IMR-90 (cell line): ENCODE results near the gene ERMP1. TPM values are rescaled to one million over a fixed set of nuclear protein-coding genes. Genes with fewer than 3 reads are reported as not detected.

Source experiments
- ATAC-seq: fragments of 200-7000 bp; cut with Tn5 transposase; 2 replicates; pipeline ENCODE4 v1.9.1; 2020; ENCODE audit warnings: low read depth, mild to moderate bottlenecking, moderate library complexity
- BruUV-seq: library from RNA; stranded (reverse); fragments of 400-500 nt; replicated peaks from 2 replicates; lab custom pipeline; 2021; lab: Mats Ljungman, UMichigan
- CTCF ChIA-PET: fragments of 300-600 bp; formaldehyde crosslinking; extraction: SDS; loops from one replicate; lab custom pipeline; 2021; ENCODE audit warnings: antibody characterized with exemption; lab: Yijun Ruan, JAX
- POLR2A ChIA-PET: fragments of 300-600 bp; sonication (Branson Sonifier 250); formaldehyde crosslinking; loops from one replicate; lab custom pipeline; 2022; ENCODE audit warnings: antibody characterized with exemption; ENCODE audit not compliant: unreplicated experiment; lab: Charles Lee
- DNase-seq: peaks from one replicate; pipeline ENCODE4 v3.0.0; 2013
- H2AFZ ChIP-seq: replicated peaks from 2 replicates; pipeline ENCODE3; 2013; ENCODE audit warnings: low read length, mild to moderate bottlenecking; ENCODE audit not compliant: poor library complexity
- H2AK5ac ChIP-seq: 2 replicates; pipeline ENCODE4 v1.6.1; 2013; ENCODE audit warnings: low read depth, low read length, inconsistent platforms
- H2AK9ac ChIP-seq: replicated peaks from 2 replicates; pipeline ENCODE3; 2013; ENCODE audit warnings: mild to moderate bottlenecking, low read depth, low read length, moderate library complexity; ENCODE audit not compliant: poor library complexity
- H2BK120ac ChIP-seq: 2 replicates; pipeline ENCODE4 v1.6.1; 2013; ENCODE audit warnings: low read depth, low read length, inconsistent platforms
- H2BK15ac ChIP-seq: 3 replicates; pipeline ENCODE4 v1.6.1; 2013; ENCODE audit warnings: low read depth, low read length, inconsistent platforms
- H2BK20ac ChIP-seq: 2 replicates; pipeline ENCODE4 v1.6.1; 2013; ENCODE audit warnings: low read depth, mild to moderate bottlenecking, inconsistent platforms, low read length, moderate library complexity
- H2BK5ac ChIP-seq: 2 replicates; pipeline ENCODE4 v1.6.1; 2013; ENCODE audit warnings: mild to moderate bottlenecking, low read depth, low read length, inconsistent platforms; ENCODE audit not compliant: poor library complexity, severe bottlenecking
- H3K14ac ChIP-seq: replicated peaks from 2 replicates; pipeline ENCODE4 v1.6.1; 2013; ENCODE audit warnings: low read depth, low read length, inconsistent platforms
- H3K18ac ChIP-seq: 2 replicates; pipeline ENCODE4 v1.6.1; 2013; ENCODE audit warnings: low read depth, low read length, control low read depth
- H3K23ac ChIP-seq: 2 replicates; pipeline ENCODE4 v1.6.1; 2013; ENCODE audit warnings: low read depth, low read length, inconsistent platforms
- H3K27ac ChIP-seq: 2 replicates; pipeline ENCODE4 v1.5.1; 2013; ENCODE audit warnings: mild to moderate bottlenecking, control low read depth, low read length; ENCODE audit not compliant: insufficient read depth
- H3K27me3 ChIP-seq: 2 replicates; pipeline ENCODE4 v1.6.1; 2013; ENCODE audit warnings: low read length; ENCODE audit not compliant: control insufficient read depth, insufficient read depth
- H3K36me3 ChIP-seq: 2 replicates; pipeline ENCODE4 v1.6.1; 2013; ENCODE audit warnings: low read length, mixed read lengths; ENCODE audit not compliant: control insufficient read depth, insufficient read depth
- H3K4ac ChIP-seq: 2 replicates; pipeline ENCODE4 v1.6.1; 2013; ENCODE audit warnings: low read depth, low read length, inconsistent platforms
- H3K4me1 ChIP-seq: 2 replicates; pipeline ENCODE4 v1.6.1; 2013; ENCODE audit warnings: low read length, mixed read lengths; ENCODE audit not compliant: control insufficient read depth, insufficient read depth
- H3K4me2 ChIP-seq: 2 replicates; pipeline ENCODE4 v1.6.1; 2013; ENCODE audit warnings: low read depth, mild to moderate bottlenecking, control low read depth, low read length, moderate library complexity
- H3K4me3 ChIP-seq: 2 replicates; pipeline ENCODE4 v1.5.1; 2013; ENCODE audit warnings: low read depth, mild to moderate bottlenecking, control low read depth, low read length, moderate library complexity; ENCODE audit not compliant: insufficient read depth
- H3K56ac ChIP-seq: 2 replicates; pipeline ENCODE4 v1.6.1; 2013; ENCODE audit warnings: low read length, inconsistent platforms; ENCODE audit not compliant: insufficient read depth; ENCODE audit errors: extremely low read depth
- H3K79me1 ChIP-seq, 2 experiments: 2 replicates each; pipeline ENCODE4 v1.6.1; 2013; ENCODE audit warnings: low read length in 2 of 2, inconsistent platforms in 1 of 2, low read depth in 1 of 2
- H3K9ac ChIP-seq: 2 replicates; pipeline ENCODE4 v1.6.1; 2013; ENCODE audit warnings: low read depth, low read length, control low read depth
- H3K9me1 ChIP-seq: 2 replicates; pipeline ENCODE4 v1.6.1; 2013; ENCODE audit warnings: low read length, inconsistent platforms; ENCODE audit not compliant: insufficient read depth
- H3K9me3 ChIP-seq: 2 replicates; pipeline ENCODE4 v1.6.1; 2013; ENCODE audit warnings: low read length; ENCODE audit not compliant: control insufficient read depth, insufficient read depth
- H4K20me1 ChIP-seq: 2 replicates; pipeline ENCODE4 v1.6.1; 2013; ENCODE audit warnings: low read length, inconsistent platforms; ENCODE audit not compliant: insufficient read depth
- H4K5ac ChIP-seq: 2 replicates; pipeline ENCODE4 v1.6.1; 2013; ENCODE audit warnings: mild to moderate bottlenecking, low read depth, low read length, control low read depth
- H4K8ac ChIP-seq, 2 experiments: 2 replicates each; pipeline ENCODE4 v1.6.1; 2013; ENCODE audit warnings: low read depth in 2 of 2, low read length in 2 of 2, control low read depth in 1 of 2, inconsistent platforms in 1 of 2
- H4K91ac ChIP-seq: 2 replicates; pipeline ENCODE4 v1.6.1; 2013; ENCODE audit warnings: low read depth, low read length, inconsistent platforms; ENCODE audit not compliant: insufficient read depth
- BHLHE40 ChIP-seq: fragments of 150-350 bp; IDR thresholded peaks from 2 replicates; pipeline ENCODE4 v1.6.1; 2016; ENCODE audit warnings: mild to moderate bottlenecking, low read depth, low read length
- CEBPB ChIP-seq: IDR thresholded peaks from 2 replicates; pipeline ENCODE4 v1.6.1; 2012; ENCODE audit warnings: low read depth, low read length, improper control_type of control experiment
- CHD1 ChIP-seq: IDR thresholded peaks from 2 replicates; pipeline ENCODE4 v1.6.1; 2012; ENCODE audit warnings: low read depth, low read length, improper control_type of control experiment
- FOS ChIP-seq: fragments of 150-350 bp; IDR thresholded peaks from 2 replicates; pipeline ENCODE4 v1.6.1; 2016; ENCODE audit warnings: low read depth, low read length
- MAFK ChIP-seq: IDR thresholded peaks from 2 replicates; pipeline ENCODE4 v1.6.1; 2012; ENCODE audit warnings: low read depth, low read length, improper control_type of control experiment
- MAZ ChIP-seq: IDR thresholded peaks from 2 replicates; pipeline ENCODE4 v1.6.1; 2012; ENCODE audit warnings: low read depth, mild to moderate bottlenecking, low read length, improper control_type of control experiment, moderate library complexity, borderline replicate concordance
- MXI1 ChIP-seq: IDR thresholded peaks from 2 replicates; pipeline ENCODE4 v1.6.1; 2012; ENCODE audit warnings: low read depth, mild to moderate bottlenecking, low read length, moderate library complexity, borderline replicate concordance
- NFE2L2 ChIP-seq: fragments of 150-350 bp; IDR thresholded peaks from 2 replicates; pipeline ENCODE4 v1.6.1; 2016; ENCODE audit warnings: low read depth, mild to moderate bottlenecking, low read length
- POLR2A ChIP-seq: IDR thresholded peaks from 2 replicates; pipeline ENCODE4 v1.6.1; 2012; ENCODE audit warnings: mild to moderate bottlenecking, low read depth, low read length
- RCOR1 ChIP-seq: IDR thresholded peaks from 2 replicates; pipeline ENCODE4 v1.6.1; 2012; ENCODE audit warnings: mild to moderate bottlenecking, low read length, improper control_type of control experiment; ENCODE audit not compliant: insufficient replicate concordance
- SMC3 ChIP-seq: fragments of 150-350 bp; IDR thresholded peaks from 2 replicates; pipeline ENCODE4 v1.6.1; 2016; ENCODE audit warnings: low read depth, mild to moderate bottlenecking, antibody characterized with exemption, low read length, moderate library complexity
- WGBS, 2 experiments: methylation state at CpG; one replicate each; pipeline versions ENCODE4 v1.1.5 to v1.1.7; 2013; ENCODE audit warnings: missing lambda C conversion rate in 2 of 2; ENCODE audit not compliant: insufficient read length in 1 of 2; ENCODE audit errors: extremely low coverage in 2 of 2; 5-methylcytosine and 5-hydroxymethylcytosine counted together
- dilution Hi-C: fragments of 300-500 bp; cut with HindIII; formaldehyde crosslinking; loops from one replicate; pipeline ENCODE4 v1.14.3; 2018; ENCODE audit warnings: low sequenced_read_pairs; ENCODE audit not compliant: unreplicated experiment
- in situ Hi-C: fragments of 300-500 bp; cut with MboI; formaldehyde crosslinking; loops from 3 replicates; pipeline ENCODE4 v1.14.3; 2019; ENCODE audit warnings: low sequenced_read_pairs, inconsistent platforms, mixed read lengths
- intact Hi-C: fragments of 100-400 bp; cut with micrococcal nuclease; formaldehyde crosslinking; loops from 2 replicates; pipeline ENCODE4 v1.10.0; 2022
- polyA plus RNA-seq, 3 experiments: library from polyadenylated mRNA; depleted of rRNA; stranded (reverse); fragments of >200 nt; gene quantifications; 2 replicates each; pipeline ENCODE4 v1.2.3, GENCODE V29; 2012; ENCODE audit warnings: low replicate concordance in 1 of 3
- total RNA-seq: library from RNA; depleted of rRNA; stranded (reverse); fragments of >200 nt; gene quantifications from 2 replicates; pipeline ENCODE4 v1.2.3, GENCODE V29; 2012
- TF ChIP-seq, protein P1 (sequence below): fragments of 150-350 bp; IDR thresholded peaks from 2 replicates; pipeline ENCODE4 v1.6.1; 2016; ENCODE audit warnings: low read depth, mild to moderate bottlenecking, low read length, moderate library complexity, borderline replicate concordance
- TF ChIP-seq, protein P2 (sequence below): conservative IDR thresholded peaks from 2 replicates; pipeline ENCODE4 v1.5.1; 2012; ENCODE audit warnings: mild to moderate bottlenecking, low read depth, low read length, improper control_type of control experiment
- TF ChIP-seq, protein P3 (sequence below): fragments of 150-350 bp; IDR thresholded peaks from 2 replicates; pipeline ENCODE4 v1.6.1; 2017; ENCODE audit warnings: mild to moderate bottlenecking, antibody characterized with exemption, low read length, low read depth

The ERMP1 gene
- total and polyA plus RNA-seq, 2 of the 4 experiments (the other 2 are of a cell fraction), result 2.2 to 4.7 TPM

DNA sequence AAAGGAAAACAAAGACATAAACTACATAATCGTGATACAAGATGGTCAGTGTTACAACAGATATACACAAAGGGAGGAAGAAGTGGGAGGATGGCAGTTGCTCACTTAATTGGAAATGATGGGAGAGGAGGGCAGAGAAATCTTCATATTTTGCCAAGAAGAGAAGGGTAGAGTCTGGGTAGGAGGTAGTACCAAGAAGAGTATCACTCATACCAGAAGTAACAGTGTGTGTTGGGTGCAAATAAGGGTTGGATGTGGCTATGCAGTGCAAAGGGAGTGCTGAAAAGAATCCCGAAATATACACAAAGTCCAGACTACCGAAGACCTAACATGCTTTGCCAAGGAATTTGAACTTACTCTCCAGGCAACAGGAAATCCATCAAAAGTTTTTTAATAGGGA, 41.0 kb downstream of the ERMP1 start:
- H3K14ac ChIP-seq, result no peak overlapping the region
- no peaks in the 10 kb centered on the region for H3K27me3 ChIP-seq
- H4K20me1 ChIP-seq, result no peaks in the 10 kb centered on the region
- no peak overlapping the region for H2BK20ac ChIP-seq
- no peak overlapping the region for H2AFZ ChIP-seq
- H3K4me2 ChIP-seq, result no peak overlapping the region
- peaks cover 6% of the 10 kb centered on the region; the same call in 1 of the 2 replicates for H3K9me1 ChIP-seq
- dilution Hi-C loops, result no loop called here
- H2BK120ac ChIP-seq, result no peak overlapping the region
- no peak for TF ChIP-seq BHLHE40
- no peak for TF ChIP-seq RCOR1
- no peak for TF ChIP-seq MXI1
- TF ChIP-seq CHD1, result no peak
- TF ChIP-seq POLR2A, result no peak
- no peak for TF ChIP-seq MAFK
- no peak for TF ChIP-seq SMC3
- TF ChIP-seq CEBPB, result no peak
- TF ChIP-seq, protein P1, sequence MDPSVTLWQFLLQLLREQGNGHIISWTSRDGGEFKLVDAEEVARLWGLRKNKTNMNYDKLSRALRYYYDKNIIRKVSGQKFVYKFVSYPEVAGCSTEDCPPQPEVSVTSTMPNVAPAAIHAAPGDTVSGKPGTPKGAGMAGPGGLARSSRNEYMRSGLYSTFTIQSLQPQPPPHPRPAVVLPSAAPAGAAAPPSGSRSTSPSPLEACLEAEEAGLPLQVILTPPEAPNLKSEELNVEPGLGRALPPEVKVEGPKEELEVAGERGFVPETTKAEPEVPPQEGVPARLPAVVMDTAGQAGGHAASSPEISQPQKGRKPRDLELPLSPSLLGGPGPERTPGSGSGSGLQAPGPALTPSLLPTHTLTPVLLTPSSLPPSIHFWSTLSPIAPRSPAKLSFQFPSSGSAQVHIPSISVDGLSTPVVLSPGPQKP, result no peak
- no peak for TF ChIP-seq FOS
- TF ChIP-seq NFE2L2, result no peak
- TF ChIP-seq, protein P2, sequence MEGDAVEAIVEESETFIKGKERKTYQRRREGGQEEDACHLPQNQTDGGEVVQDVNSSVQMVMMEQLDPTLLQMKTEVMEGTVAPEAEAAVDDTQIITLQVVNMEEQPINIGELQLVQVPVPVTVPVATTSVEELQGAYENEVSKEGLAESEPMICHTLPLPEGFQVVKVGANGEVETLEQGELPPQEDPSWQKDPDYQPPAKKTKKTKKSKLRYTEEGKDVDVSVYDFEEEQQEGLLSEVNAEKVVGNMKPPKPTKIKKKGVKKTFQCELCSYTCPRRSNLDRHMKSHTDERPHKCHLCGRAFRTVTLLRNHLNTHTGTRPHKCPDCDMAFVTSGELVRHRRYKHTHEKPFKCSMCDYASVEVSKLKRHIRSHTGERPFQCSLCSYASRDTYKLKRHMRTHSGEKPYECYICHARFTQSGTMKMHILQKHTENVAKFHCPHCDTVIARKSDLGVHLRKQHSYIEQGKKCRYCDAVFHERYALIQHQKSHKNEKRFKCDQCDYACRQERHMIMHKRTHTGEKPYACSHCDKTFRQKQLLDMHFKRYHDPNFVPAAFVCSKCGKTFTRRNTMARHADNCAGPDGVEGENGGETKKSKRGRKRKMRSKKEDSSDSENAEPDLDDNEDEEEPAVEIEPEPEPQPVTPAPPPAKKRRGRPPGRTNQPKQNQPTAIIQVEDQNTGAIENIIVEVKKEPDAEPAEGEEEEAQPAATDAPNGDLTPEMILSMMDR, result no peak
- TF ChIP-seq, protein P3, sequence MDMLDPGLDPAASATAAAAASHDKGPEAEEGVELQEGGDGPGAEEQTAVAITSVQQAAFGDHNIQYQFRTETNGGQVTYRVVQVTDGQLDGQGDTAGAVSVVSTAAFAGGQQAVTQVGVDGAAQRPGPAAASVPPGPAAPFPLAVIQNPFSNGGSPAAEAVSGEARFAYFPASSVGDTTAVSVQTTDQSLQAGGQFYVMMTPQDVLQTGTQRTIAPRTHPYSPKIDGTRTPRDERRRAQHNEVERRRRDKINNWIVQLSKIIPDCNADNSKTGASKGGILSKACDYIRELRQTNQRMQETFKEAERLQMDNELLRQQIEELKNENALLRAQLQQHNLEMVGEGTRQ, result no peak
- TF ChIP-seq MAZ, result no peak
- in situ Hi-C loops, result no loop called here
- peaks cover 0 to 5% of the 10 kb centered on the region in 2 experiments; a peak in 1 of 4 replicates for H3K79me1 ChIP-seq
- no TSS peak for BruUV-seq
- no peak overlapping the region for H3K27ac ChIP-seq
- H4K5ac ChIP-seq, result no peak overlapping the region
- no peaks in the 10 kb centered on the region; the same call in 1 of the 2 replicates for H3K36me3 ChIP-seq
- H3K4me3 ChIP-seq, result no peak overlapping the region
- H3K4me1 ChIP-seq, result 0 out of 2 replicates have a peak, but pooled peaks cover 2% of the 10 kb centered on the region
- H3K9ac ChIP-seq, result no peak overlapping the region
- no peaks in the 10 kb centered on the region for H3K9me3 ChIP-seq
- no peak overlapping the region for H4K8ac ChIP-seq
- POLR2A ChIA-PET, result no interaction called here
- DNase-seq (no peak), ATAC-seq (no peak)
- H3K4ac ChIP-seq, result no peak overlapping the region
- H2AK9ac ChIP-seq, result no peak overlapping the region
- CTCF ChIA-PET, result no interaction called here
- no peak overlapping the region for H4K91ac ChIP-seq
- H2BK15ac ChIP-seq, result no peak overlapping the region
- H3K18ac ChIP-seq, result no peak overlapping the region
- H2AK5ac ChIP-seq, result no peak overlapping the region
- H3K56ac ChIP-seq, result no peak overlapping the region
- intact Hi-C loops, result loop anchor here (10.0 kb wide), 1 partner anchor 513 kb away; no protein-coding TSS in a partner anchor
- no CpG with 5 or more reads among the region's 3 CpGs for WGBS, 2 experiments
- no peak overlapping the region for H3K23ac ChIP-seq
- H2BK5ac ChIP-seq, result no peak overlapping the region
